WTC11 (cell line): ENCODE data around the gene LRTM2.

Experiments
- FOXP1 ChIP-seq: sonication (generic); formaldehyde crosslinking; IDR thresholded peaks from 2 replicates; pipeline ENCODE4 v1.8.0; 2022; ENCODE audit warnings: missing genetic modification reagents, mild to moderate bottlenecking, moderate library complexity, borderline replicate concordance
- TF ChIP-seq, protein P1 (sequence below): sonication (generic); formaldehyde crosslinking; IDR thresholded peaks from 2 replicates; pipeline ENCODE4 v1.8.1; 2023; ENCODE audit warnings: mild to moderate bottlenecking, missing genetic modification reagents
- TF ChIP-seq, protein P2 (sequence below): fragments of 200-600 bp; IDR thresholded peaks from 2 replicates; pipeline ENCODE4 v1.8.0; 2022; ENCODE audit warnings: antibody characterized with exemption

DNA sequence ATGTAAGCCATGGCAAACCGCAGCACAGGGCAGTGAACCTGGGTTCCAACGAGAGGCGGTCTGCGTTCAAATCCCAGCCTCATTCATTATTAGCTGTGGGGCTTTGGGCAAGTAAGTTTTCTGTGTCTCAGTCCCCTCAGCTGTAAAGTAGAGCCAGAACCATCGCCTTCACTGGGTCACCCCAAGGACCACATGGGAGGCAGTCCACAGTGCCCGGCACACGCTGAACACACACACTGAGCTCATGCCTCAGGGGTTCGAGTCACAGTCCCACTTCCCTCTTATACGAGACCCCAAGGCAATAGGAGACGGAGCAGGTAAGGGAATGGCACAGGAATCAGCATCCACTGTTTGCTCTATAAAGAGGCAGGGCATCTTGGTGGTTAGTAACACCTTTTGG lies 19.1 kb downstream of the LRTM2 start:
- no peak for TF ChIP-seq FOXP1 (CRISPR knock-in tag)
- TF ChIP-seq, protein P1, sequence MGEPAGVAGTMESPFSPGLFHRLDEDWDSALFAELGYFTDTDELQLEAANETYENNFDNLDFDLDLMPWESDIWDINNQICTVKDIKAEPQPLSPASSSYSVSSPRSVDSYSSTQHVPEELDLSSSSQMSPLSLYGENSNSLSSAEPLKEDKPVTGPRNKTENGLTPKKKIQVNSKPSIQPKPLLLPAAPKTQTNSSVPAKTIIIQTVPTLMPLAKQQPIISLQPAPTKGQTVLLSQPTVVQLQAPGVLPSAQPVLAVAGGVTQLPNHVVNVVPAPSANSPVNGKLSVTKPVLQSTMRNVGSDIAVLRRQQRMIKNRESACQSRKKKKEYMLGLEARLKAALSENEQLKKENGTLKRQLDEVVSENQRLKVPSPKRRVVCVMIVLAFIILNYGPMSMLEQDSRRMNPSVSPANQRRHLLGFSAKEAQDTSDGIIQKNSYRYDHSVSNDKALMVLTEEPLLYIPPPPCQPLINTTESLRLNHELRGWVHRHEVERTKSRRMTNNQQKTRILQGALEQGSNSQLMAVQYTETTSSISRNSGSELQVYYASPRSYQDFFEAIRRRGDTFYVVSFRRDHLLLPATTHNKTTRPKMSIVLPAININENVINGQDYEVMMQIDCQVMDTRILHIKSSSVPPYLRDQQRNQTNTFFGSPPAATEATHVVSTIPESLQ (CRISPR knock-in tag), result no peak
- TF ChIP-seq, protein P2, sequence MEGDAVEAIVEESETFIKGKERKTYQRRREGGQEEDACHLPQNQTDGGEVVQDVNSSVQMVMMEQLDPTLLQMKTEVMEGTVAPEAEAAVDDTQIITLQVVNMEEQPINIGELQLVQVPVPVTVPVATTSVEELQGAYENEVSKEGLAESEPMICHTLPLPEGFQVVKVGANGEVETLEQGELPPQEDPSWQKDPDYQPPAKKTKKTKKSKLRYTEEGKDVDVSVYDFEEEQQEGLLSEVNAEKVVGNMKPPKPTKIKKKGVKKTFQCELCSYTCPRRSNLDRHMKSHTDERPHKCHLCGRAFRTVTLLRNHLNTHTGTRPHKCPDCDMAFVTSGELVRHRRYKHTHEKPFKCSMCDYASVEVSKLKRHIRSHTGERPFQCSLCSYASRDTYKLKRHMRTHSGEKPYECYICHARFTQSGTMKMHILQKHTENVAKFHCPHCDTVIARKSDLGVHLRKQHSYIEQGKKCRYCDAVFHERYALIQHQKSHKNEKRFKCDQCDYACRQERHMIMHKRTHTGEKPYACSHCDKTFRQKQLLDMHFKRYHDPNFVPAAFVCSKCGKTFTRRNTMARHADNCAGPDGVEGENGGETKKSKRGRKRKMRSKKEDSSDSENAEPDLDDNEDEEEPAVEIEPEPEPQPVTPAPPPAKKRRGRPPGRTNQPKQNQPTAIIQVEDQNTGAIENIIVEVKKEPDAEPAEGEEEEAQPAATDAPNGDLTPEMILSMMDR, result no peak
